SU-DHL-6 (cell line): ENCODE results near the gene TTLL11.

Experiments
- H2AFZ ChIP-seq: fragments of 200-600 bp; sonication (generic); 2 replicates; pipeline ENCODE4 v1.6.1; 2014; ENCODE audit warnings: low read depth, mild to moderate bottlenecking, moderate library complexity, mixed read lengths, antibody characterized with exemption, low read length; ENCODE audit not compliant: severe bottlenecking
- H3F3A ChIP-seq: fragments of 200-600 bp; shearing (Covaris generic); 2 replicates; pipeline ENCODE4 v1.6.0; 2016; ENCODE audit warnings: antibody characterized with exemption, mild to moderate bottlenecking; ENCODE audit not compliant: insufficient read depth
- H3K27ac ChIP-seq: fragments of 200-600 bp; sonication (generic); 2 replicates; pipeline ENCODE4 v1.5.1; 2016; ENCODE audit warnings: low read depth, mild to moderate bottlenecking, low read length, moderate library complexity, mixed read lengths
- H3K27me3 ChIP-seq: fragments of 200-600 bp; sonication (generic), shearing (Covaris generic); 2 replicates; pipeline ENCODE4 v1.6.0; 2014; ENCODE audit warnings: mild to moderate bottlenecking, low read length
- H3K36me3 ChIP-seq: fragments of 200-600 bp; sonication (generic); 2 replicates; pipeline ENCODE4 v1.6.1; 2014; ENCODE audit warnings: mild to moderate bottlenecking, low read length, mixed read lengths
- H3K4me2 ChIP-seq: fragments of 300-600, 200-600 bp; shearing (Covaris generic), sonication (generic); 2 replicates; pipeline ENCODE4 v1.6.0; 2014; ENCODE audit warnings: low read length, low read depth, mild to moderate bottlenecking; ENCODE audit not compliant: poor library complexity, severe bottlenecking
- H3K4me3 ChIP-seq: fragments of 200-600 bp; sonication (generic); 2 replicates; pipeline ENCODE4 v1.5.1; 2014; ENCODE audit warnings: antibody characterized with exemption, low read length, mild to moderate bottlenecking, mixed read lengths; ENCODE audit not compliant: insufficient read depth, poor library complexity, severe bottlenecking
- H3K79me2 ChIP-seq: fragments of 200-600 bp; sonication (generic); 2 replicates; pipeline ENCODE4 v1.6.1; 2014; ENCODE audit warnings: mild to moderate bottlenecking, low read length, moderate library complexity; ENCODE audit not compliant: insufficient read depth
- H3K9ac ChIP-seq: fragments of 200-600 bp; sonication (generic); 2 replicates; pipeline ENCODE4 v1.7.0; 2014; ENCODE audit warnings: mild to moderate bottlenecking, low read length
- H3K9me2 ChIP-seq: fragments of 200-600 bp; sonication (generic); replicated peaks from 2 replicates; pipeline ENCODE4 v1.6.1; 2014; ENCODE audit warnings: low read length; ENCODE audit not compliant: insufficient read depth
- H3K9me3 ChIP-seq: fragments of 200-600 bp; sonication (generic); 2 replicates; pipeline ENCODE4 v1.6.1; 2014; ENCODE audit warnings: low read length, mixed read lengths; ENCODE audit not compliant: insufficient read depth
- H4K20me1 ChIP-seq: fragments of 200-600 bp; sonication (generic); 2 replicates; pipeline ENCODE4 v1.6.1; 2014; ENCODE audit warnings: low read depth, mild to moderate bottlenecking, antibody characterized with exemption, low read length, moderate library complexity, mixed read lengths
- CTCF ChIP-seq: fragments of 200-600 bp; sonication (generic); IDR thresholded peaks from one replicate; pipeline ENCODE4 v1.5.1; 2017; ENCODE audit warnings: antibody characterized with exemption, mild to moderate bottlenecking, low read length, moderate library complexity; ENCODE audit not compliant: insufficient read depth, poor library complexity, severe bottlenecking
- EZH2phosphoT487 ChIP-seq: fragments of 200-600 bp; sonication (generic), shearing (Covaris generic); conservative IDR thresholded peaks from 2 replicates; pipeline ENCODE4 v1.6.1; 2018; ENCODE audit warnings: mild to moderate bottlenecking, antibody characterized with exemption, low read length, moderate library complexity, mixed read lengths

Gene TTLL11

GRCh38 chr9:121839726-121840500 lies 253.2 kb downstream of the TTLL11 start:
- no peak for TF ChIP-seq EZH2phosphoT487
- no peak for TF ChIP-seq CTCF
- Histone ChIP-seq H3K27ac (no peak overlapping the region), H3K4me3 (no peak overlapping the region)

GRCh38 chr9:121838746-121839669 lies 254.1 kb downstream of the TTLL11 start:
- Histone ChIP-seq H3K4me2 (no peak overlapping the region), H3K4me3 (no peak overlapping the region), H2AFZ (no peak overlapping the region), H3K9ac (no peak overlapping the region), H3K9me3 (no peaks in the 10 kb centered on the region), H3K36me3 (no peaks in the 10 kb centered on the region), H3K79me2 (no peaks in the 10 kb centered on the region), H3K27ac (no peak overlapping the region), H3K27me3 (no peaks in the 10 kb centered on the region), H4K20me1 (no peaks in the 10 kb centered on the region), H3F3A (no peaks in the 10 kb centered on the region), H3K9me2 (no peaks in the 10 kb centered on the region)
- TF ChIP-seq CTCF (no peak), EZH2phosphoT487 (no peak)

More at GRCh38 chr9:121839726-121840500, 253.2 kb downstream of the TTLL11 start:
- no peaks in the 10 kb centered on the region for H4K20me1 ChIP-seq
- no peak overlapping the region for H3K4me2 ChIP-seq
- H3K9me3 ChIP-seq: no peaks in the 10 kb centered on the region
- no peak overlapping the region for H3K9ac ChIP-seq
- no peak overlapping the region for H2AFZ ChIP-seq
- no peaks in the 10 kb centered on the region for H3K27me3 ChIP-seq
- no peaks in the 10 kb centered on the region for H3K79me2 ChIP-seq
- H3K9me2 ChIP-seq: no peaks in the 10 kb centered on the region
- no peaks in the 10 kb centered on the region for H3F3A ChIP-seq
- H3K36me3 ChIP-seq: no peaks in the 10 kb centered on the region

GRCh38 chr9:121837113-121837961 lies 255.8 kb downstream of the TTLL11 start:
- TF ChIP-seq EZH2phosphoT487 (no peak), CTCF (no peak)
- no peak overlapping the region for H3K4me3 ChIP-seq
- H4K20me1 ChIP-seq: no peaks in the 10 kb centered on the region
- no peak overlapping the region for H3K27ac ChIP-seq
- no peaks in the 10 kb centered on the region for H3F3A ChIP-seq
- no peak overlapping the region for H2AFZ ChIP-seq
- H3K9ac ChIP-seq: no peak overlapping the region
- H3K27me3 ChIP-seq: no peaks in the 10 kb centered on the region
- H3K9me2 ChIP-seq: no peaks in the 10 kb centered on the region
- H3K36me3 ChIP-seq: no peaks in the 10 kb centered on the region
- no peaks in the 10 kb centered on the region for H3K79me2 ChIP-seq
- no peak overlapping the region for H3K4me2 ChIP-seq
- no peaks in the 10 kb centered on the region for H3K9me3 ChIP-seq
